ENCODE results near the gene RRM2. TPM values are rescaled to one million over a fixed set of nuclear protein-coding genes. Genes with fewer than 3 reads are reported as not detected.

RRM2 gene
- total RNA-seq, 4 donors from 2014 or later: 1.7 to 4.6 TPM; not detected in 2

DNA sequence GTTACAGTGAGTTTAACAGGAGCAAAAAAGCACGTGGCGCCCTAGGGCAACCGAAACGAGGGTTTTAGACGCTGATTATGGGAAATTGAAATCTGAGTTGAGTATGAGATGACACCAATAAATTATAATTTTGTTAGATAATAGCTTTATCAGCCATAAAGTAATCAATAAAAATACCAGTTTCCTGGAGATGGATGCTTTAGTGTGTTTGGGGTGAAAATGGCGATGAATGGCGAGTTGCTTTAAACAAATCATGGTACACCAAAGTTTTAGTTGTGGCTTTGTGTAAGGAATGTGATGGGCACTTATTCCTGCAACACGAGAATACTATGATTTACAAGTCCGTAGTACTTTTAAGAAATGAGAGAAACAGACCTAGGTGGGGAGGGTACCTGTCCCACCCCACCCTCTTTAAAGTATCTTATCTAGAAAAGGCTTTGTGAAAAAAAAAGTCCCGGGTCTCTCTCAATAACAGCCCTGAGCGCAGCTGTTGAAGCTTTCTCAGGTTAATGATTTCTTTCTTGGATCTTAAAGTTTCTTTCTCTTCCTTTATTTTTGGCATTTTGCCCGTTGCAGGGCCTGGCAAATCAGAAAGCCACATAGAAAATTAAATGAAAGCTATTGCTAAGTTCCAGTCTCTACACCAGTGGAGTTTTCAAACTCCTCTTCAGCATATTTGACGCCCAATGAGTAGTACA, 1.5 kb upstream of the RRM2 start:
- TF ChIP-seq POLR2AphosphoS5 (IDR thresholded peaks at IDR 0.05) (no peak), POLR2A (IDR thresholded peaks at IDR 0.05; ENCODE audit: low read depth) (no peak), CTCF (IDR thresholded peaks at IDR 0.05) (no peak), EP300 (IDR thresholded peaks at IDR 0.05) (no peak)
- peaks cover 20 to 43% (median 37%) of the 10 kb centered on the region in 4 donors for H3K4me1 ChIP-seq
- no peaks in the 10 kb centered on the region for H3K9me3 ChIP-seq
- H3K4me3 ChIP-seq: peak overlapping the region; percentile 63 to 78 (median 68)
- peak overlapping the region; percentile 58 to 81 (median 76) for H3K27ac ChIP-seq (replicated peaks in 1 of 4)
- WGBS: 30% methylated on average over 13 of the region's 13 CpGs
- peaks cover 0 to 30% (median 14%) of the 10 kb centered on the region in 4 donors for H3K27me3 ChIP-seq
- DNase-seq (ENCODE audit: extremely low spot score): no peak
- intact Hi-C loops (cut with DNase I): loop anchor here (5.0 to 10.0 kb wide), 2 partner anchors 181 to 544 kb away; partner anchors contain the start of gene HPCAL1
- no peaks in the 10 kb centered on the region for H3K36me3 ChIP-seq

- peaks cover 20 to 43% (median 37%) of the 10 kb centered on the region in 4 donors for H3K4me1 ChIP-seq
- H3K9me3 ChIP-seq: no peaks in the 10 kb centered on the region
- TF ChIP-seq POLR2AphosphoS5 (IDR thresholded peaks at IDR 0.05) (no peak), CTCF (IDR thresholded peaks at IDR 0.05) (no peak), POLR2A (IDR thresholded peaks at IDR 0.05; ENCODE audit: low read depth) (no peak), EP300 (IDR thresholded peaks at IDR 0.05) (no peak)
- no peak overlapping the region for H3K27ac ChIP-seq (replicated peaks in 1 of 4)
- H3K36me3 ChIP-seq: no peaks in the 10 kb centered on the region
- DNase-seq (ENCODE audit: extremely low spot score): no peak
- intact Hi-C loops (cut with DNase I): loop anchor here (2.0 to 10.0 kb wide), 3 partner anchors 179 to 542 kb away; partner anchors contain the start of gene HPCAL1
- H3K4me3 ChIP-seq: peak overlapping the region; percentile 57 to 64 (median 58)
- H3K27me3 ChIP-seq: peaks cover 0 to 30% (median 14%) of the 10 kb centered on the region in 4 donors
- WGBS: 1% methylated on average over 17 of the region's 18 CpGs
Measured at GRCh38 chr2:10123281-10123680, 742 bp downstream of the RRM2 start.

- Histone ChIP-seq H3K36me3 (no peaks in the 10 kb centered on the region), H3K27ac (replicated peaks in 1 of 4) (no peak overlapping the region), H3K9me3 (no peaks in the 10 kb centered on the region), H3K4me1 (peaks cover 20 to 43% (median 36%) of the 10 kb centered on the region in 4 donors), H3K27me3 (peaks cover 0 to 30% (median 14%) of the 10 kb centered on the region in 4 donors), H3K4me3 (no peak overlapping the region)
- peak; percentile 61 to 70 (median 67) for TF ChIP-seq CTCF (IDR thresholded peaks at IDR 0.05)
- no peak for TF ChIP-seq POLR2AphosphoS5 (IDR thresholded peaks at IDR 0.05)
- intact Hi-C loops (cut with DNase I): loop anchor here (2.0 to 10.0 kb wide), 3 partner anchors 178 to 540 kb away; partner anchors contain the start of gene HPCAL1
- no peak for DNase-seq (ENCODE audit: extremely low spot score)
- 8% methylated on average over 5 of the region's 5 CpGs for WGBS
Measured at GRCh38 chr2:10124538-10125045, 2.1 kb downstream of the RRM2 start.

DNA sequence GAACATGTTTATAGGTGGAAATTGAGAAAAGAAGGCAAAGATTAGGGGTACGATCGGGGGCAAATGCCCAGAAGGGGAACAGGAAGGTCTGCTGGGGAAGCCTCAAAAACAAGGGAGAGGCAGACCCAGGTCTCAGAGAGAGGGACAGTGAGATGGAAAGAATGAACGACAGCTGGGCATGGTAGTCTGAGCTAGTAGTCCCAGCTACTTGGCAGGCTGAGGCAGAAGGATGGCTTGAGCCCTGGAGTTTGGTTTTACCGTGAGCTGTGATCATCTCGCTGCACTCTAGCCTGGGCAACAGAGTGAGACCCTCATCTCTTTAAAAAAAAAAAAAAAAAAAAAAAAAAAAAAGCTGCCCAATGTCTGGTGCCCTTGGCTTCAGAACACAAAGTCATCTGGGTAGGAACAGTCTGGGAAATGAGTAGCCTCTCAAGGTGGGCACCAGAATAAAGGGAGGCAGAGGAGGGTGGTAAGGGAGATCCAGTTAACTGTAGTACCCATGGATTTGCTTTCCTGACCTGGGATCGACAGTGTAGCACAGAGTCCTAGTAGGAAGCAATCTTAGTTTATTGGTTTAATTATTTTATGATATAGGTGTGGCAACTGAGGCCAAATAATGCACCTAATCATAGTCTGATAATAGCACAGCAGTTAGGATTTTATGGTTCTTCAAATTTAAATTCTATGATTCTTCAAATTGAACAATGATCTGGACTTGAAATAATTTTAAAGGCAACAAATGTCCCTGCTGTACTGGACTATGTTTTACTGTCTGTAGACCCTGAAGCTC, 3.5 kb downstream of the RRM2 start:
- Histone ChIP-seq H3K27me3 (peaks cover 0 to 30% (median 14%) of the 10 kb centered on the region in 4 donors), H3K4me3 (no peak overlapping the region), H3K9me3 (no peaks in the 10 kb centered on the region), H3K36me3 (no peaks in the 10 kb centered on the region), H3K27ac (replicated peaks in 1 of 4) (no peak overlapping the region), H3K4me1 (peaks cover 17 to 34% (median 28%) of the 10 kb centered on the region in 4 donors)
- TF ChIP-seq CTCF (IDR thresholded peaks at IDR 0.05) (no peak), POLR2A (IDR thresholded peaks at IDR 0.05; ENCODE audit: low read depth) (no peak), POLR2AphosphoS5 (IDR thresholded peaks at IDR 0.05) (no peak), EP300 (IDR thresholded peaks at IDR 0.05) (no peak)
- WGBS: 86% methylated on average over 6 of the region's 6 CpGs
- DNase-seq (ENCODE audit: extremely low spot score): no peak
- intact Hi-C loops (cut with DNase I): loop anchor here (2.0 to 10.0 kb wide), 2 partner anchors 309 to 539 kb away; no protein-coding TSS in a partner anchor
